Measurements from ENCODE around the gene PPP1R9A.

The PPP1R9A gene

DNA sequence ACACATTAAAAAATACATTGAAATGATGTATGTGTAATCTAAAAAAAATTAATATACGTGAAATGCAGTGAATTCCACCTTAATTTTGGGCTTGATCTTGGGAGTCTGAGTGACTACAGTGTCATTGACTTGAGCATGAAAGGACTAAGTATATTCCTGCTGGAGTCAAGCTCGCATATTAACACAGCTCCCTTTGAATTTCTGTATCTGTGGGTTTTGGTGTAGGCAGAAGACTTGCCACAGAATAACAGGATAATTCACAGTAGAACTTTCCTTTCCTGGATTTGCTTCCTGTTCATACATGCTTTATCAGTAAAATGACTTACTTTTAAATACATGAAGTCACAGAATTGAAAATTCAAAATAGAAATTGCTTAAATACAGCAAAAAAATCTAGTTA, 55.3 kb downstream of the PPP1R9A start:
- no peak overlapping the region for H3K4me2 ChIP-seq (ENCODE audit: insufficient read depth, low read length, poor library complexity, severe bottlenecking)
- no peaks in the 10 kb centered on the region for H3K79me1 ChIP-seq (ENCODE audit: low read depth, low read length)
- WGBS, 2 donors (ENCODE audit: extremely low coverage in 2 of 2, insufficient read length in 2 of 2, insufficient replicate concordance in 1 of 2) = no CpG with 5 or more reads among the region's 2 CpGs
- peaks cover 0 to 5% of the 10 kb centered on the region in 2 donors for H3K4me1 ChIP-seq (ENCODE audit: control insufficient read depth in 2 of 2, insufficient read depth in 1 of 2, low read depth in 1 of 2, low read length in 2 of 2)
- H2BK5ac ChIP-seq (ENCODE audit: low read length) = no peak overlapping the region
- H3K27ac ChIP-seq (replicated peaks; ENCODE audit: low read length) = no peak overlapping the region
- no peak overlapping the region for H2BK12ac ChIP-seq (ENCODE audit: low read length)
- no peak overlapping the region for H3K4ac ChIP-seq (ENCODE audit: low read length)
- no peak overlapping the region for H4K91ac ChIP-seq (ENCODE audit: low read depth, low read length, poor library complexity)
- peaks cover 0 to 4% of the 10 kb centered on the region in 2 donors for H3K9me3 ChIP-seq (replicated peaks in 1 of 2; ENCODE audit: control insufficient read depth in 2 of 2, insufficient read depth in 1 of 2, low read depth in 1 of 2, low read length in 2 of 2)
- no peak overlapping the region for H2BK120ac ChIP-seq (ENCODE audit: low read depth, low read length)
- H4K8ac ChIP-seq (ENCODE audit: low read depth, low read length) = no peak overlapping the region
- no peaks in the 10 kb centered on the region for H3K27me3 ChIP-seq (ENCODE audit: control insufficient read depth in 3 of 3, insufficient read depth in 3 of 3, low read depth in 1 of 3, low read length in 3 of 3)
- no peak overlapping the region for H3K9ac ChIP-seq (ENCODE audit: low read depth, low read length, poor library complexity)
- H3K18ac ChIP-seq (ENCODE audit: low read length) = no peak overlapping the region
- no peak overlapping the region for H3K4me3 ChIP-seq (ENCODE audit: low read length in 2 of 2)
- no peak overlapping the region for H2BK15ac ChIP-seq (ENCODE audit: low read length)
- H2AK5ac ChIP-seq (ENCODE audit: low read depth, low read length) = no peak overlapping the region
- DNase-seq (ENCODE audit: low spot score) = no peak
- no peak overlapping the region for H3K23ac ChIP-seq (ENCODE audit: low read depth, low read length, poor library complexity)
- no peaks in the 10 kb centered on the region for H3K36me3 ChIP-seq (replicated peaks in 1 of 2; ENCODE audit: control insufficient read depth in 2 of 2, insufficient read depth in 2 of 2, low read length in 2 of 2)
- H2AFZ ChIP-seq (ENCODE audit: low read length) = no peak overlapping the region
- H3K14ac ChIP-seq (ENCODE audit: low read length) = no peak overlapping the region

DNA sequence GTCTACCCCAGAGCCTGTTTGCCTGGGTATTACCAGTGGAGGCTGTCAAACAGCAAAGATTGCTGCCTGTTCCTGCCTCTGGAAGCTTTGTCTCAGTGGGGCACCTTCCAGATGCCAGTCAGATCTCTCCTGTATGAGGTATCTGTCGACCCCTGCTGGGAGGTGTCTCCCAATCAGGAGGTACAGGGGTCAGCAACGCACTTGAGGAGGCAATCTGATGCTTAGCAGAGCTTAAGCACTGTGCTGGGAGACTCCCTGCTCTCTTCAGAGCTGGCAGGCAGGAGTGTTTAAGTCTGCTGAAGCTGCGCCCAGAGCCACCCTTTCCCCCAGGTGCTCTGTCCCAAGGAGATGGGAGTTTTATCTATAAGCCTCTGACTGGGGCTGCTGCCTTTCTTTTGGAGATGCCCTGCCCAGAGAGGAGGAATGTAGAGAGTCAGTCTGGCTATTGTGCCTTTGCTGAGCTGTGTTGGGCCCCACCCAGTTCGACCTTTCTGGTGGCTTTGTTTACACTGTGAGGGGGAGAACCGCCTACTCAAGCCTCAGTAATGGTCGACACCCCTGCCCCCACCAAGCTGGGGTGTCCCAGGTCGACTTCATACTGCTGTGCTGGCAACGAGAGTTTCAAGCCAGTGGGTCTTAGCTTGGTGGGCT, 62.2 kb downstream of the PPP1R9A start:
- no peak overlapping the region for H3K14ac ChIP-seq (ENCODE audit: low read length)
- WGBS, 2 donors (ENCODE audit: extremely low coverage in 2 of 2, insufficient read length in 2 of 2, insufficient replicate concordance in 1 of 2) = no CpG with 5 or more reads among the region's 8 CpGs
- H3K18ac ChIP-seq (ENCODE audit: low read length) = peak overlapping the region; percentile 76
- H3K79me1 ChIP-seq (ENCODE audit: low read depth, low read length) = peaks cover 2% of the 10 kb centered on the region
- H3K27ac ChIP-seq (replicated peaks; ENCODE audit: low read length) = peak overlapping the region; percentile 28
- H2AFZ ChIP-seq (ENCODE audit: low read length) = no peak overlapping the region
- H3K4me2 ChIP-seq (ENCODE audit: insufficient read depth, low read length, poor library complexity, severe bottlenecking) = no peak overlapping the region
- no peak for DNase-seq (ENCODE audit: low spot score)
- H2BK5ac ChIP-seq (ENCODE audit: low read length) = peak overlapping the region; percentile 60
- peak overlapping the region; percentile 81 for H2AK5ac ChIP-seq (ENCODE audit: low read depth, low read length)
- H3K36me3 ChIP-seq (replicated peaks in 1 of 2; ENCODE audit: control insufficient read depth in 2 of 2, insufficient read depth in 2 of 2, low read length in 2 of 2) = no peaks in the 10 kb centered on the region
- peaks cover 6 to 13% of the 10 kb centered on the region in 2 donors for H3K4me1 ChIP-seq (ENCODE audit: control insufficient read depth in 2 of 2, insufficient read depth in 1 of 2, low read depth in 1 of 2, low read length in 2 of 2)
- H3K9me3 ChIP-seq (replicated peaks in 1 of 2; ENCODE audit: control insufficient read depth in 2 of 2, insufficient read depth in 1 of 2, low read depth in 1 of 2, low read length in 2 of 2) = peaks cover 0 to 4% of the 10 kb centered on the region in 2 donors
- no peak overlapping the region for H4K91ac ChIP-seq (ENCODE audit: low read depth, low read length, poor library complexity)
- no peak overlapping the region for H4K8ac ChIP-seq (ENCODE audit: low read depth, low read length)
- H2BK120ac ChIP-seq (ENCODE audit: low read depth, low read length) = no peak overlapping the region
- H2BK12ac ChIP-seq (ENCODE audit: low read length) = peak overlapping the region; percentile 84
- H3K4ac ChIP-seq (ENCODE audit: low read length) = no peak overlapping the region
- no peak overlapping the region for H3K4me3 ChIP-seq (ENCODE audit: low read length in 2 of 2)
- H2BK15ac ChIP-seq (ENCODE audit: low read length) = no peak overlapping the region
- H3K9ac ChIP-seq (ENCODE audit: low read depth, low read length, poor library complexity) = peak overlapping the region; percentile 50
- H3K27me3 ChIP-seq (ENCODE audit: control insufficient read depth in 3 of 3, insufficient read depth in 3 of 3, low read depth in 1 of 3, low read length in 3 of 3) = no peaks in the 10 kb centered on the region
- H3K23ac ChIP-seq (ENCODE audit: low read depth, low read length, poor library complexity) = peak overlapping the region; percentile 34

DNA sequence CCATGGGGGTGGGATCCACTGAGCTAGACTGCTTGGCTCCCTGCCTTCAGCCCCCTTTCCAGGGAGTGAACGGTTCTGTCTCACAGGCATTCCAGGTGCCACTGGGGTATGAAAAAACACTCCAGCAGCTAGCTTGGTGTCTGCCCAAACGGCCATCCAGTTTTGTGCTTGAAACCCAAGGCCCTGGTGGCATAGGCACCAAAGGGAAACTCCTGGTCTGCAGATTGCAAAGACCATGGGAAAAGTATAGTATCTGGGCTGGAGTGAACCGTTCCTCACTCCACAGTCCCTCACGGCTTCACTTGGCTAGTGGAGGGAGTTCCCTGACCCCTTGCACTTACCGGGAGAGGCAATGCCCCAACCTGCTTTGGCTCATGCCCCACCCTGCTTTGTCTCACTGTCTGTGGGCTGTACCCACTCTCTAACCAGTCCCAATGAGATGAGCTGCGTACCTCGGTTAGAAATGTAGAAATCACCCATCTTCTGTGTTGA, 62.7 kb downstream of the PPP1R9A start:
- WGBS, 2 donors (ENCODE audit: extremely low coverage in 2 of 2, insufficient read length in 2 of 2, insufficient replicate concordance in 1 of 2) = no CpG with 5 or more reads among the region's 7 CpGs
- Histone ChIP-seq H3K4ac (ENCODE audit: low read length) (no peak overlapping the region), H2BK120ac (ENCODE audit: low read depth, low read length) (no peak overlapping the region), H3K18ac (ENCODE audit: low read length) (peak overlapping the region; percentile 76), H3K4me1 (ENCODE audit: control insufficient read depth in 2 of 2, insufficient read depth in 1 of 2, low read depth in 1 of 2, low read length in 2 of 2) (peaks cover 6 to 13% of the 10 kb centered on the region in 2 donors), H3K9ac (ENCODE audit: low read depth, low read length, poor library complexity) (no peak overlapping the region), H2AFZ (ENCODE audit: low read length) (no peak overlapping the region), H4K8ac (ENCODE audit: low read depth, low read length) (peak overlapping the region; percentile 72), H3K14ac (ENCODE audit: low read length) (peak overlapping the region; percentile 38), H3K23ac (ENCODE audit: low read depth, low read length, poor library complexity) (peak overlapping the region; percentile 34), H3K27me3 (ENCODE audit: control insufficient read depth in 3 of 3, insufficient read depth in 3 of 3, low read depth in 1 of 3, low read length in 3 of 3) (no peaks in the 10 kb centered on the region), H2AK5ac (ENCODE audit: low read depth, low read length) (peak overlapping the region; percentile 81), H3K9me3 (replicated peaks in 1 of 2; ENCODE audit: control insufficient read depth in 2 of 2, insufficient read depth in 1 of 2, low read depth in 1 of 2, low read length in 2 of 2) (no peaks in the 10 kb centered on the region), H3K4me2 (ENCODE audit: insufficient read depth, low read length, poor library complexity, severe bottlenecking) (no peak overlapping the region), H2BK15ac (ENCODE audit: low read length) (no peak overlapping the region), H3K36me3 (replicated peaks in 1 of 2; ENCODE audit: control insufficient read depth in 2 of 2, insufficient read depth in 2 of 2, low read length in 2 of 2) (no peaks in the 10 kb centered on the region), H2BK5ac (ENCODE audit: low read length) (peak overlapping the region; percentile 60), H3K27ac (replicated peaks; ENCODE audit: low read length) (no peak overlapping the region), H4K91ac (ENCODE audit: low read depth, low read length, poor library complexity) (no peak overlapping the region), H3K4me3 (ENCODE audit: low read length in 2 of 2) (no peak overlapping the region), H3K79me1 (ENCODE audit: low read depth, low read length) (peaks cover 2% of the 10 kb centered on the region), H2BK12ac (ENCODE audit: low read length) (peak overlapping the region; percentile 84)
- DNase-seq (ENCODE audit: low spot score) = no peak

GRCh38 chr7:94971051-94971867, 63.9 kb downstream of the PPP1R9A start:
- no peak overlapping the region for H3K14ac ChIP-seq (ENCODE audit: low read length)
- H3K23ac ChIP-seq (ENCODE audit: low read depth, low read length, poor library complexity) = no peak overlapping the region
- DNase-seq (ENCODE audit: low spot score) = no peak
- no peak overlapping the region for H3K4me3 ChIP-seq (ENCODE audit: low read length in 2 of 2)
- peaks cover 2% of the 10 kb centered on the region for H3K79me1 ChIP-seq (ENCODE audit: low read depth, low read length)
- no peak overlapping the region for H3K9ac ChIP-seq (ENCODE audit: low read depth, low read length, poor library complexity)
- no peak overlapping the region for H3K4ac ChIP-seq (ENCODE audit: low read length)
- H4K91ac ChIP-seq (ENCODE audit: low read depth, low read length, poor library complexity) = no peak overlapping the region
- no peak overlapping the region for H2BK12ac ChIP-seq (ENCODE audit: low read length)
- H2BK120ac ChIP-seq (ENCODE audit: low read depth, low read length) = no peak overlapping the region
- H3K18ac ChIP-seq (ENCODE audit: low read length) = no peak overlapping the region
- no CpG with 5 or more reads among the region's 4 CpGs for WGBS, 2 donors (ENCODE audit: extremely low coverage in 2 of 2, insufficient read length in 2 of 2, insufficient replicate concordance in 1 of 2)
- no peak overlapping the region for H3K27ac ChIP-seq (replicated peaks; ENCODE audit: low read length)
- no peaks in the 10 kb centered on the region for H3K36me3 ChIP-seq (replicated peaks in 1 of 2; ENCODE audit: control insufficient read depth in 2 of 2, insufficient read depth in 2 of 2, low read length in 2 of 2)
- H3K4me1 ChIP-seq (ENCODE audit: control insufficient read depth in 2 of 2, insufficient read depth in 1 of 2, low read depth in 1 of 2, low read length in 2 of 2) = peaks cover 6 to 13% of the 10 kb centered on the region in 2 donors
- no peak overlapping the region for H4K8ac ChIP-seq (ENCODE audit: low read depth, low read length)
- H3K9me3 ChIP-seq (replicated peaks in 1 of 2; ENCODE audit: control insufficient read depth in 2 of 2, insufficient read depth in 1 of 2, low read depth in 1 of 2, low read length in 2 of 2) = no peaks in the 10 kb centered on the region
- no peak overlapping the region for H2BK15ac ChIP-seq (ENCODE audit: low read length)
- H2BK5ac ChIP-seq (ENCODE audit: low read length) = no peak overlapping the region
- H3K27me3 ChIP-seq (ENCODE audit: control insufficient read depth in 3 of 3, insufficient read depth in 3 of 3, low read depth in 1 of 3, low read length in 3 of 3) = no peaks in the 10 kb centered on the region
- H3K4me2 ChIP-seq (ENCODE audit: insufficient read depth, low read length, poor library complexity, severe bottlenecking) = no peak overlapping the region
- H2AFZ ChIP-seq (ENCODE audit: low read length) = no peak overlapping the region
- no peak overlapping the region for H2AK5ac ChIP-seq (ENCODE audit: low read depth, low read length)
